Endothelial cell (in vitro differentiated cells): Measurements from ENCODE around the gene TAP2. TPM values are rescaled to one million over a fixed set of nuclear protein-coding genes. Genes with fewer than 3 reads are reported as not detected.
A peak's percentile ranks its signal among the peaks of the same experiment; 100 is the strongest.

ENCODE experiments used
- DNase-seq: peaks from one replicate; pipeline ENCODE4 v3.0.0; 2021; ENCODE audit warnings: low spot score
- H3K27ac Mint-ChIP-seq: one replicate; pipeline ENCODE4 v1.8.0; 2021; ENCODE audit warnings: mixed read lengths, inconsistent platforms; ENCODE audit not compliant: unreplicated experiment
- H3K27me3 Mint-ChIP-seq: one replicate; pipeline ENCODE4 v1.8.0; 2021; ENCODE audit warnings: mild to moderate bottlenecking, moderate library complexity, mixed read lengths, inconsistent platforms; ENCODE audit not compliant: unreplicated experiment
- H3K36me3 Mint-ChIP-seq: one replicate; pipeline ENCODE4 v1.8.0; 2021; ENCODE audit warnings: mild to moderate bottlenecking, low read depth, mixed read lengths, inconsistent platforms; ENCODE audit not compliant: unreplicated experiment
- H3K4me1 Mint-ChIP-seq: one replicate; pipeline ENCODE4 v1.8.0; 2021; ENCODE audit warnings: mild to moderate bottlenecking, mixed read lengths, inconsistent platforms; ENCODE audit not compliant: unreplicated experiment
- H3K4me3 Mint-ChIP-seq: one replicate; pipeline ENCODE4 v1.8.0; 2021; ENCODE audit warnings: mild to moderate bottlenecking, mixed read lengths, inconsistent platforms; ENCODE audit not compliant: unreplicated experiment
- H3K9me3 Mint-ChIP-seq: one replicate; pipeline ENCODE4 v1.8.0; 2021; ENCODE audit warnings: mixed read lengths, inconsistent platforms; ENCODE audit not compliant: unreplicated experiment
- total RNA-seq: library from RNA; stranded (reverse); fragmentation: NEBNext Ultra II Directional; extraction: Animal tissue kit (Norgen Biotek cat#: 25700); gene quantifications from one replicate; pipeline ENCODE4 v1.2.1, GENCODE V29; 2021; ENCODE audit not compliant: unreplicated experiment
- TF ChIP-seq, protein P1 (sequence below): fragments of 200-600 bp; sonication (generic); IDR thresholded peaks from one replicate; pipeline ENCODE4 v1.5.0; 2021; ENCODE audit warnings: antibody characterized with exemption; ENCODE audit not compliant: unreplicated experiment

The TAP2 gene
- total RNA-seq, 1 donor from 2014 or later, result 9.2 TPM

DNA sequence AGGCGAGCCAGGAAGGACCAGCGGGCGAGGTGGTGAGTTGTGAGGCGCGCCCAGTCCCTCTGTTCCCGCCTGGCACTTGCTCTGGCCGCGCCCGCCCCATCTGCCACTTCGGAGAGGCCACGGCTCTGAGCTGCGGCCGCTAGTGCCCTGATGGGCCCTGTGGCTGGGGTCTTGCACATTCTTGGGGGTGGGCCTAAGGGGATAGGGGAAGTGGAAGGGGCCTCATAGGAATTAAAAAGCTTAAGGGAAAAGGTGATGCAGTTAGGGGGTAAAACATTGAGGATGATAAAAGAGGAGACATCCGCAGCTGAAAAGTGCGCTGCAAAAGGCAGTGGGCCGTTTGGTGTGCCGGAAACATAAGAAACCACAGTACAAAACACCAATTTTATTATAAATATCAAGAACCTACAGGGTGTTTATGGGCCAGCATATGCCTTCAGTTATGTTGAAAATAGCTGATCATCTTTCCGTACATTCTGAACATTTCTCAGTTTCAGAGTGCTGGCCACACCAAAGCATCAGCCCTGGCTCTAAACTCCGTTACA is 6.4 kb upstream of the TAP2 start:
- Mint-ChIP-seq H3K4me3 (peak overlapping the region; percentile 91), H3K9me3 (no peaks in the 10 kb centered on the region), H3K4me1 (peaks cover 6% of the 10 kb centered on the region), H3K27me3 (peaks cover 13% of the 10 kb centered on the region), H3K27ac (no peak overlapping the region), H3K36me3 (no peaks in the 10 kb centered on the region)
- DNase-seq, result no peak
- TF ChIP-seq, protein P1, sequence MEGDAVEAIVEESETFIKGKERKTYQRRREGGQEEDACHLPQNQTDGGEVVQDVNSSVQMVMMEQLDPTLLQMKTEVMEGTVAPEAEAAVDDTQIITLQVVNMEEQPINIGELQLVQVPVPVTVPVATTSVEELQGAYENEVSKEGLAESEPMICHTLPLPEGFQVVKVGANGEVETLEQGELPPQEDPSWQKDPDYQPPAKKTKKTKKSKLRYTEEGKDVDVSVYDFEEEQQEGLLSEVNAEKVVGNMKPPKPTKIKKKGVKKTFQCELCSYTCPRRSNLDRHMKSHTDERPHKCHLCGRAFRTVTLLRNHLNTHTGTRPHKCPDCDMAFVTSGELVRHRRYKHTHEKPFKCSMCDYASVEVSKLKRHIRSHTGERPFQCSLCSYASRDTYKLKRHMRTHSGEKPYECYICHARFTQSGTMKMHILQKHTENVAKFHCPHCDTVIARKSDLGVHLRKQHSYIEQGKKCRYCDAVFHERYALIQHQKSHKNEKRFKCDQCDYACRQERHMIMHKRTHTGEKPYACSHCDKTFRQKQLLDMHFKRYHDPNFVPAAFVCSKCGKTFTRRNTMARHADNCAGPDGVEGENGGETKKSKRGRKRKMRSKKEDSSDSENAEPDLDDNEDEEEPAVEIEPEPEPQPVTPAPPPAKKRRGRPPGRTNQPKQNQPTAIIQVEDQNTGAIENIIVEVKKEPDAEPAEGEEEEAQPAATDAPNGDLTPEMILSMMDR, result no peak

DNA sequence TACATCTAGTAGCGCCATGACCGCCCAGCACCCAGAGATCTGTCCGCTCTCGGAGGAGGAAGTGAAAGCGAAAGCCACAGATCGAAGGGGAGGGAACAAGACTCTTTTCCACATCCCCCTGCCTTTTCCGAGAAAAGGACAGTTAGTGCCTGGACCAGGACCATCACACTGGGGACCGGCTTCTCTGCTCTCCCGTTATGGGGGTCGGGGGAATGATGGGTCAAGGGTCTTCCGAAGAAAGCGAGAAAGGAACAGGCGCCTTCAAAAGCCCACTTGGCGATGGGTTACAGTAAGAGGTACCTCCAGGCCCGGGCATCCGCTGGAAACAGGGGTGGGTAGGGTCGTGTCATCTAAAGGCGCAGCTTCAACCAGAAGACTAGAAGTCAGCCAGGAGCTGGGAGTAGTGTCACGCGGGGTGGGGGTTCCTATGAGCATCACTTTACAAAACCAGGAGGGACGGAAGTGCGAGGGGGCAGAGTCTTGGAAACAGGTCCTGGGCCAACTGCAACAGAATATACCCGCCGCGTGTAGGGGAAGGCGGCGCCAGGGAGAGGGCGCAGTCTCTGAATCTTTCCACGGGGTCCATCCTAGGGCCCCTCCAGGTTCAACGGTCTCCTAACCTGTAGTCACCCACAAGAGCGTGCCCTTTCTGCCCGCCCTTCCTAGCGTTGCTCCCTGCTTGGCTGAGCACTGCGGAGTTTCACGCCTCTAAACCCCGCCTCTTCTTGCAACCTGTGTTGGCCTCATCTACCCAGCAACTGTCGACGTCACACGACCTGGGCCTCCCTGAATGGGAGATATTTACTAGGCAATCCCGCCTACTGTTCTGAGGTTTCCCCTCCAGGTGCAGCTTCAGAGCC is 5.7 kb upstream of the TAP2 start, which contains the start of gene PSMB8:
PSMB8 (minus strand) TSS at position 69 of the 860 bp plus-strand sequence; CDS start at position 18, 51 bp downstream.
- Mint-ChIP-seq H3K9me3 (no peaks in the 10 kb centered on the region), H3K36me3 (no peaks in the 10 kb centered on the region), H3K4me1 (peaks cover 6% of the 10 kb centered on the region), H3K27me3 (peaks cover 10% of the 10 kb centered on the region), H3K4me3 (peak within 1 kb of the TSS; percentile 91), H3K27ac (peak within 1 kb of the TSS; percentile 42)
- TF ChIP-seq, protein P1, result no peak
- DNase-seq, result peak; percentile 78

DNA sequence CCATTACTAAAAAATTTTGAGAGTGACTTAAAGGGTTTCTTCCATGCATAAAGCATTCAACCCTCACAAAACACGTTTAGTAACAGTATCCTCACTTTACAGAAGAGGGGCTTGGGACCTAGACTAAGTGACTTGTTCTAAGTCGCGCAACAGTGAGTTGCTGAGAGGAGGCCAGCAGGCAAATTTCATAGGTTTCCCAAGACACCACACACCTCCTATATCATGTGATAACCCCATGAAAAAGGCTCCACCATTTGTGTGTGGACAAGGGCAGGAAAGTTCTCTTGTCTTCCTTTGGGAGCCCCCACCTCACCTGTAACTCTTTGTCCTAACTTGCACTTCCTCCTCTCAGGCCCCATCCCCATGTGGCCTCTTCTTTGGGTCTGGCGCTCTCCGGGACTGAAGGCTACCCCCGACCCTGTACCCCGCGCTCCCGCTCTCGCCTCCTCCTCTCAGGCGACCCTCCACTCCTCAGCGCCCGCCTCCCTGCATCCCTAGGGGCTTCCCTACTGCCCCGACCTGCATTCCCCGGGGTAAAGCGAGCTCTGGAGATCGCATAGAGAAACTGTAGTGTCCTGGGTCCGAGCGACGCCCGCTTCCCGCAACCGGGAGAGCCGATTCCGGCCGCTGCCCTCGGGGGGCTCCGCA is 4.9 kb upstream of the TAP2 start:
- Mint-ChIP-seq H3K9me3 (no peaks in the 10 kb centered on the region), H3K4me3 (peak overlapping the region; percentile 91), H3K27me3 (peaks cover 10% of the 10 kb centered on the region), H3K36me3 (no peaks in the 10 kb centered on the region), H3K27ac (peak overlapping the region; percentile 16), H3K4me1 (peaks cover 6% of the 10 kb centered on the region)
- no peak for DNase-seq
- TF ChIP-seq, protein P1, result no peak

DNA sequence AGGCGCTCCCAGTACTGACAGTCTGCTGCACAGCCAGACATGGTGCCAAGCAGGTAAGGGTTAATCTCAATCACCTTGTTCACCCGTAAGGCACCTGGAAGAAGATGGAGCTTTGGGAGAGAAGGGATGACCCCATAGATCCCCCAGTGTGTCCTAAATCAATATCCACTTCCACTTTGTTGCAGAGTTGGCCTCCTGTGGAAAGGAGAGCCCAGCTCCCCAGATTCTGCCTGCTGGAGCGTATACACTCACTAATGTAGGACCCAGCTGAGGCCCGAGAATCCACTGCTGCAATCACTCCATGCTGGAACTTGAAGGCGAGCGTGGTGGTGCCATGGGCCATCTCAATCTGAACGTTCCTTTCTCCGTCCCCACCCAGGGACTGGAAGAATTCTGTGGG is 4.2 kb upstream of the TAP2 start:
- no peaks in the 10 kb centered on the region for H3K9me3 Mint-ChIP-seq
- peaks cover 10% of the 10 kb centered on the region for H3K27me3 Mint-ChIP-seq
- DNase-seq, result no peak
- H3K4me3 Mint-ChIP-seq, result no peak overlapping the region
- TF ChIP-seq, protein P1, result no peak
- no peak overlapping the region for H3K27ac Mint-ChIP-seq
- peaks cover 6% of the 10 kb centered on the region for H3K4me1 Mint-ChIP-seq
- H3K36me3 Mint-ChIP-seq, result no peaks in the 10 kb centered on the region
